H9 (cell line): ENCODE results near the gene EEF1A1. TPM values are rescaled to one million over a fixed set of nuclear protein-coding genes. Genes with fewer than 3 reads are reported as not detected.

Experiments used
- DNase-seq: peaks from one replicate; pipeline ENCODE4 v3.0.0-alpha.2; 2017
- H2AFZ ChIP-seq: one replicate; pipeline ENCODE4 v1.6.1; 2013; ENCODE audit warnings: mild to moderate bottlenecking, low read length, control low read depth, moderate library complexity
- H2AK5ac ChIP-seq: 2 replicates; pipeline ENCODE4 v1.6.1; 2013; ENCODE audit warnings: low read length, control low read depth, mixed read lengths; ENCODE audit not compliant: insufficient read length
- H2BK120ac ChIP-seq: one replicate; pipeline ENCODE4 v1.6.1; 2013; ENCODE audit warnings: low read depth, mild to moderate bottlenecking, low read length, control low read depth, inconsistent platforms; ENCODE audit not compliant: poor library complexity, severe bottlenecking
- H2BK12ac ChIP-seq: 2 replicates; pipeline ENCODE4 v1.6.1; 2013; ENCODE audit warnings: low read length, control low read depth, mixed read lengths, low read depth; ENCODE audit not compliant: insufficient read length
- H2BK15ac ChIP-seq: 2 replicates; pipeline ENCODE4 v1.6.1; 2013; ENCODE audit warnings: low read depth, low read length, control low read depth
- H2BK20ac ChIP-seq: one replicate; pipeline ENCODE4 v1.6.1; 2013; ENCODE audit warnings: low read depth, mild to moderate bottlenecking, low read length, control low read depth, inconsistent platforms; ENCODE audit not compliant: poor library complexity, severe bottlenecking
- H2BK5ac ChIP-seq: 2 replicates; pipeline ENCODE4 v1.6.1; 2013; ENCODE audit warnings: low read length, control low read depth, mixed read lengths; ENCODE audit not compliant: insufficient read length
- H3K14ac ChIP-seq: 2 replicates; pipeline ENCODE4 v1.6.1; 2013; ENCODE audit warnings: low read length, control low read depth; ENCODE audit not compliant: insufficient read depth
- H3K18ac ChIP-seq: 2 replicates; pipeline ENCODE4 v1.6.1; 2013; ENCODE audit warnings: low read depth, mild to moderate bottlenecking, mixed read lengths, low read length, control low read depth; ENCODE audit not compliant: insufficient read length
- H3K23ac ChIP-seq: 2 replicates; pipeline ENCODE4 v1.6.1; 2013; ENCODE audit warnings: low read length, control low read depth, mixed read lengths, low read depth; ENCODE audit not compliant: insufficient read length
- H3K23me2 ChIP-seq: 2 replicates; pipeline ENCODE4 v1.6.1; 2013; ENCODE audit warnings: low read depth, mild to moderate bottlenecking, mixed read lengths, low read length, control low read depth; ENCODE audit not compliant: insufficient read length, poor library complexity, severe bottlenecking
- H3K27ac ChIP-seq: 2 replicates; pipeline ENCODE4 v1.5.1; 2013; ENCODE audit warnings: low read length, control low read depth, mixed read lengths, low read depth; ENCODE audit not compliant: insufficient read length
- H3K27me3 ChIP-seq: 2 replicates; pipeline ENCODE4 v1.6.1; 2013; ENCODE audit warnings: low read length, control low read depth, inconsistent platforms; ENCODE audit not compliant: insufficient read depth
- H3K4ac ChIP-seq: 2 replicates; pipeline ENCODE4 v1.6.1; 2013; ENCODE audit warnings: low read depth, mild to moderate bottlenecking, control low read depth, inconsistent platforms, low read length, moderate library complexity
- H3K4me1 ChIP-seq: 2 replicates; pipeline ENCODE4 v1.6.1; 2013; ENCODE audit warnings: low read length, control low read depth, inconsistent platforms; ENCODE audit not compliant: insufficient read depth
- H3K4me2 ChIP-seq: 2 replicates; pipeline ENCODE4 v1.6.1; 2013; ENCODE audit warnings: low read length, control low read depth, mixed read lengths; ENCODE audit not compliant: insufficient read length, insufficient read depth
- H3K56ac ChIP-seq: 2 replicates; pipeline ENCODE4 v1.6.1; 2013; ENCODE audit warnings: low read depth, mild to moderate bottlenecking, mixed read lengths, low read length, control low read depth; ENCODE audit not compliant: insufficient read length
- H3K79me1 ChIP-seq: 2 replicates; pipeline ENCODE4 v1.6.1; 2013; ENCODE audit warnings: low read depth, mild to moderate bottlenecking, moderate library complexity, low read length, control low read depth, inconsistent platforms; ENCODE audit not compliant: insufficient read depth, poor library complexity, severe bottlenecking
- H3K79me2 ChIP-seq: 2 replicates; pipeline ENCODE4 v1.6.1; 2013; ENCODE audit warnings: low read length, control low read depth, inconsistent platforms; ENCODE audit not compliant: insufficient read depth
- H3K9ac ChIP-seq: 2 replicates; pipeline ENCODE4 v1.6.1; 2013; ENCODE audit warnings: low read length, control low read depth, mixed read lengths; ENCODE audit not compliant: insufficient read length; ENCODE audit errors: extremely low read depth
- H3K9me3 ChIP-seq: one replicate; pipeline ENCODE4 v1.6.1; 2013; ENCODE audit warnings: low read depth, low read length, inconsistent platforms; ENCODE audit not compliant: control insufficient read depth
- H3T11ph ChIP-seq: one replicate; pipeline ENCODE4 v1.6.1; 2013; ENCODE audit warnings: mild to moderate bottlenecking, low read length, control low read depth, inconsistent platforms
- H4K20me1 ChIP-seq: one replicate; pipeline ENCODE4 v1.6.1; 2013; ENCODE audit not compliant: control insufficient read depth, insufficient read length, insufficient read depth
- H4K5ac ChIP-seq: 2 replicates; pipeline ENCODE4 v1.6.1; 2013; ENCODE audit warnings: low read depth, mild to moderate bottlenecking, mixed read lengths, low read length, control low read depth; ENCODE audit not compliant: insufficient read length
- H4K8ac ChIP-seq: replicated peaks from 2 replicates; pipeline ENCODE4 v1.6.1; 2013; ENCODE audit warnings: low read length, control low read depth, mixed read lengths, low read depth; ENCODE audit not compliant: insufficient read length
- H4K91ac ChIP-seq: 2 replicates; pipeline ENCODE4 v1.6.1; 2013; ENCODE audit warnings: low read depth, mild to moderate bottlenecking, moderate library complexity, mixed read lengths, low read length, control low read depth; ENCODE audit not compliant: insufficient read length
- H3K27ac Mint-ChIP-seq, 3 experiments: 2 replicates in 2 of 3; 3 replicates in 1 of 3; pipeline ENCODE4 v1.8.0; 2020 to 2021; ENCODE audit warnings: mixed read lengths in 3 of 3, mild to moderate bottlenecking in 1 of 3, moderate library complexity in 1 of 3
- H3K27me3 Mint-ChIP-seq: 2 replicates; pipeline ENCODE4 v1.8.0; 2021; ENCODE audit warnings: low read depth, mild to moderate bottlenecking, moderate library complexity, mixed read lengths
- H3K36me3 Mint-ChIP-seq, 3 experiments: 2 replicates in 2 of 3; 3 replicates in 1 of 3; pipeline ENCODE4 v1.8.0; 2020 to 2021; ENCODE audit warnings: low read depth in 3 of 3, mixed read lengths in 3 of 3; ENCODE audit not compliant: insufficient read depth in 1 of 3
- H3K4me1 Mint-ChIP-seq, 2 experiments: 2 replicates each; pipeline ENCODE4 v1.8.0; 2020; ENCODE audit warnings: mixed read lengths in 2 of 2
- H3K4me3 Mint-ChIP-seq, 2 experiments: 2 replicates in 1 of 2; 3 replicates in 1 of 2; pipeline ENCODE4 v1.8.0; 2020 to 2021; ENCODE audit warnings: mild to moderate bottlenecking in 2 of 2, mixed read lengths in 2 of 2, moderate library complexity in 1 of 2
- H3K9me3 Mint-ChIP-seq, 2 experiments: 2 replicates in 1 of 2; 3 replicates in 1 of 2; pipeline ENCODE4 v1.8.0; 2020; ENCODE audit warnings: mild to moderate bottlenecking in 2 of 2, mixed read lengths in 2 of 2, moderate library complexity in 1 of 2
- WGBS: extraction: QIAGEN DNeasy Blood & Tissue Kit; methylation state at CpG from one replicate; pipeline ENCODE4 v1.1.7; 2013; ENCODE audit warnings: missing lambda C conversion rate, low lambda C conversion rate, mixed read lengths; ENCODE audit not compliant: insufficient read length; ENCODE audit errors: extremely low coverage; 5-methylcytosine and 5-hydroxymethylcytosine counted together
- total RNA-seq: library from RNA; stranded (reverse); gene quantifications from 2 replicates; pipeline ENCODE4 v1.2.1, GENCODE V29; 2021
- TF ChIP-seq, protein P1 (sequence below): fragments of 200-600 bp; sonication (generic); conservative IDR thresholded peaks from 3 replicates; pipeline ENCODE4 v1.8.0; 2021; ENCODE audit warnings: antibody characterized with exemption, mild to moderate bottlenecking

The EEF1A1 gene
- total RNA-seq, 1 experiment from 2014 or later = 13,057 TPM

DNA sequence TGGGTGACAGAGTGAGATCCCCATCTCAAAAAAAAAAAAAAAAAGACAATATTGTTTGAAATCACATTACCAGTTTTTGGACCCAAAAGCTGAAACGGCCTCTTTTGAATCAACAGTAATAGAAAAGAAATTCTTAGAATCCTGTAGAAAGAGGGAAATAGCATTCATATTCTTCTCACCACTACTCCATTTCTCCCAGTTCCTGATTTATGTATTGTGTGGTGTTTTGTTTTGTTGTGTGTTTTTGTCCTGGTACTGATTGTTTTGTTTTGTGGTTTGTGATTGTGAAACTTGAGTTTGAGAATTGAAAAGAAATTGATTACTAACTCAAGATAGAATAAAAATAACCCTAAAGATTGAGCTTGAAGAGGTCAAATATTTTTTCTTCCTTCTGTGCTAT lies 26.2 kb upstream of the EEF1A1 start:
- no peak overlapping the region for H3K23ac ChIP-seq
- Mint-ChIP-seq H3K4me3 (no peak overlapping the region), H3K36me3 (no peaks in the 10 kb centered on the region), H3K9me3 (no peaks in the 10 kb centered on the region; a peak in 2 of 5 replicates), H3K4me1 (0 out of 4 replicates have a peak, but pooled peaks cover 0 to 3% of the 10 kb centered on the region in 2 experiments), H3K27ac (0 out of 7 replicates have a peak overlapping the region, but pooled peaks of 1 of the 3 experiments have one; percentile 34), H3K27me3 (no peaks in the 10 kb centered on the region)
- H4K5ac ChIP-seq = no peak overlapping the region
- H3K23me2 ChIP-seq = no peaks in the 10 kb centered on the region
- H4K8ac ChIP-seq = no peak overlapping the region
- no peak overlapping the region for H3K4ac ChIP-seq
- H3K14ac ChIP-seq = no peak overlapping the region
- no peaks in the 10 kb centered on the region for H3K79me1 ChIP-seq
- no peaks in the 10 kb centered on the region for H3K9me3 ChIP-seq
- H3K27me3 ChIP-seq = no peaks in the 10 kb centered on the region
- no peak overlapping the region for H3K56ac ChIP-seq
- no peaks in the 10 kb centered on the region for H3K79me2 ChIP-seq
- WGBS = no CpG with 5 or more reads among the region's 1 CpG
- TF ChIP-seq, protein P1, sequence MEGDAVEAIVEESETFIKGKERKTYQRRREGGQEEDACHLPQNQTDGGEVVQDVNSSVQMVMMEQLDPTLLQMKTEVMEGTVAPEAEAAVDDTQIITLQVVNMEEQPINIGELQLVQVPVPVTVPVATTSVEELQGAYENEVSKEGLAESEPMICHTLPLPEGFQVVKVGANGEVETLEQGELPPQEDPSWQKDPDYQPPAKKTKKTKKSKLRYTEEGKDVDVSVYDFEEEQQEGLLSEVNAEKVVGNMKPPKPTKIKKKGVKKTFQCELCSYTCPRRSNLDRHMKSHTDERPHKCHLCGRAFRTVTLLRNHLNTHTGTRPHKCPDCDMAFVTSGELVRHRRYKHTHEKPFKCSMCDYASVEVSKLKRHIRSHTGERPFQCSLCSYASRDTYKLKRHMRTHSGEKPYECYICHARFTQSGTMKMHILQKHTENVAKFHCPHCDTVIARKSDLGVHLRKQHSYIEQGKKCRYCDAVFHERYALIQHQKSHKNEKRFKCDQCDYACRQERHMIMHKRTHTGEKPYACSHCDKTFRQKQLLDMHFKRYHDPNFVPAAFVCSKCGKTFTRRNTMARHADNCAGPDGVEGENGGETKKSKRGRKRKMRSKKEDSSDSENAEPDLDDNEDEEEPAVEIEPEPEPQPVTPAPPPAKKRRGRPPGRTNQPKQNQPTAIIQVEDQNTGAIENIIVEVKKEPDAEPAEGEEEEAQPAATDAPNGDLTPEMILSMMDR = no peak
- no peak overlapping the region for H4K91ac ChIP-seq
- no peak overlapping the region for H3K4me2 ChIP-seq
- H3T11ph ChIP-seq = no peak overlapping the region
- H2AK5ac ChIP-seq = no peak overlapping the region
- no peak for DNase-seq
- H3K27ac ChIP-seq = no peak overlapping the region
- no peak overlapping the region for H3K9ac ChIP-seq
- no peak overlapping the region for H2BK5ac ChIP-seq
- H2BK15ac ChIP-seq = no peak overlapping the region
- no peak overlapping the region for H2AFZ ChIP-seq
- H4K20me1 ChIP-seq = no peaks in the 10 kb centered on the region
- H2BK120ac ChIP-seq = no peak overlapping the region
- no peaks in the 10 kb centered on the region for H3K4me1 ChIP-seq
- no peak overlapping the region for H3K18ac ChIP-seq
- no peak overlapping the region for H2BK20ac ChIP-seq
- no peak overlapping the region for H2BK12ac ChIP-seq
